ENCODE measurements around the gene TMEM139. TPM values are rescaled to one million over a fixed set of nuclear protein-coding genes. Genes with fewer than 3 reads are reported as not detected.

The TMEM139 gene
- polyA plus RNA-seq, 1 of the 3 experiments (the other 2 are of a cell fraction), result 0.05 TPM

DNA sequence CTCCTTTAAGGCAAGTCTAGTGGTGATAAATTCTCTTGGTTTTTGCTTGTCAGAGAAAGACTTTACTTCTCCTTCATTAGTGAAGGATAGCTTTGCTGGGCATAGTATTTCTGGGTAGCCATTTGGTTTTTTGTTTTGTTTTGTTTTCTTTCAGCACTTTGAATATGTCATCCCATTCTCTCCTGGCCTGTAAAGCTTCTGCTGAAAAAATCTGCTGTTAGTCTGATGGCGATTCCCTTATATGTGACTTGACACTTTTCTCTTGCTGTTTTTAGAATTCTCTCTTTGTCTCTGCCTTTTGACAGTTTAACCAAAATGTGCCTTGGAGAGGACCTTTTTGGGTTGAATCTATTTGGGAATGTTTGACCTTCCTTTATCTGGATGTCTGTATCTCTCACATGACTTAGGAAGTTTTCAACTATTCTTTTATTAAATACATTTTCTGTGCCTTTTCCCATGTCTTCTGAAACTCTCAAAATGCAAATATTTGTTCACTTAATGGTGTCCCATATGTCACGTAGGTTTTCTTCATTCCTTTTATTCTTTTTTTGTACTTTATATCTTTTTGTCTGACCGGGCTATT, 48.3 kb upstream of the TMEM139 start:
- H3K27me3 ChIP-seq (ENCODE audit: insufficient read depth), result no peaks in the 10 kb centered on the region
- H3K27ac ChIP-seq (ENCODE audit: low read depth in 2 of 2, low read length in 1 of 2), result no peak overlapping the region
- H3K9me3 ChIP-seq, result peaks cover 35% of the 10 kb centered on the region
- H3K9me2 ChIP-seq, result no peaks in the 10 kb centered on the region
- no peaks in the 10 kb centered on the region for H3K79me2 ChIP-seq (ENCODE audit: insufficient read depth)
- H3F3A ChIP-seq (replicated peaks; ENCODE audit: insufficient read depth), result peaks cover 6% of the 10 kb centered on the region
- no peaks in the 10 kb centered on the region for H4K20me1 ChIP-seq (ENCODE audit: insufficient read depth)
- no peak overlapping the region for H2AFZ ChIP-seq (ENCODE audit: low read depth)
- TF ChIP-seq FOXM1 (IDR thresholded peaks at IDR 0.05; ENCODE audit: low read depth), result no peak
- no peak for TF ChIP-seq TAF1 (IDR thresholded peaks at IDR 0.05; ENCODE audit: borderline replicate concordance, low read depth, low read length)
- no peak for TF ChIP-seq EZH2phosphoT487 (IDR thresholded peaks at IDR 0.05; ENCODE audit: borderline replicate concordance, low read depth)
- no peak for TF ChIP-seq CHD2 (IDR thresholded peaks at IDR 0.05; ENCODE audit: low read length, partially characterized antibody)
- TF ChIP-seq, protein P1, sequence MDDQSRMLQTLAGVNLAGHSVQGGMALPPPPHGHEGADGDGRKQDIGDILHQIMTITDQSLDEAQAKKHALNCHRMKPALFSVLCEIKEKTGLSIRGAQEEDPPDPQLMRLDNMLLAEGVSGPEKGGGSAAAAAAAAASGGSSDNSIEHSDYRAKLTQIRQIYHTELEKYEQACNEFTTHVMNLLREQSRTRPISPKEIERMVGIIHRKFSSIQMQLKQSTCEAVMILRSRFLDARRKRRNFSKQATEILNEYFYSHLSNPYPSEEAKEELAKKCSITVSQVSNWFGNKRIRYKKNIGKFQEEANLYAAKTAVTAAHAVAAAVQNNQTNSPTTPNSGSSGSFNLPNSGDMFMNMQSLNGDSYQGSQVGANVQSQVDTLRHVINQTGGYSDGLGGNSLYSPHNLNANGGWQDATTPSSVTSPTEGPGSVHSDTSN (IDR thresholded peaks at IDR 0.05), result no peak
- H3K9ac ChIP-seq, result no peak overlapping the region
- no peak for DNase-seq
- POLR2A ChIA-PET, result no interaction called here
- no peak overlapping the region for H3K4me3 ChIP-seq (ENCODE audit: low read depth in 2 of 2, low read length in 1 of 2)
- peaks cover 0 to 4% of the 10 kb centered on the region in 2 experiments; a peak in 2 of 4 replicates for H3K4me1 ChIP-seq (ENCODE audit: control insufficient read depth in 1 of 2, insufficient read depth in 2 of 2, low read depth in 1 of 2, low read length in 1 of 2)
- CTCF ChIA-PET, result interaction anchor here (0.9 to 1.9 kb wide), 4 partner anchors 13 to 180 kb away, joined by 3 to 8 read pairs (median 6); no protein-coding TSS in a partner anchor
- no peak overlapping the region for H3K4me2 ChIP-seq
- WGBS (ENCODE audit: low lambda C conversion rate), result 24% methylated on average over 3 of the region's 3 CpGs
- no peaks in the 10 kb centered on the region for H3K36me3 ChIP-seq (replicated peaks in 1 of 2; ENCODE audit: control insufficient read depth in 1 of 2, insufficient read depth in 2 of 2, low read length in 1 of 2)

DNA sequence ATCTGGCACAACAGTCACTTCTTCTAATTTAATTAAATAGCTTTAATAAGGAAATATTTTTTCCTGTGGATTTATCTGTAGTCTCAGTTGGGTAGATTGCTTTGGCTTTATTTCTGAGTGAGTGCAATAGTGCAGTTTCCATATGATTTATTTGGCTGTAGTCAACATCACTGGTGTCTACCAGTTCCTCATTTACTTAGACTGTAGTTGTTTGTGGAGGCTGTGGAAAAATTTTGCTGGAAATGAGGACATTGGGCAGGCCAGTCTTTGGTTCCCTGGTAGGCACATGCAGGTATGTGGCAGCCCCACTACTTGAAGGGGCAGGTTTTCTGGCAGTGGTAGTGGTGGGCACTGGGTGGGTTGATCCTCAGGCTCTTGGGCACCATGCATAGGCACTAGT, 47.4 kb upstream of the TMEM139 start:
- no peaks in the 10 kb centered on the region for H3K27me3 ChIP-seq (ENCODE audit: insufficient read depth)
- peaks cover 0 to 4% of the 10 kb centered on the region in 2 experiments; a peak in 2 of 4 replicates for H3K4me1 ChIP-seq (ENCODE audit: control insufficient read depth in 1 of 2, insufficient read depth in 2 of 2, low read depth in 1 of 2, low read length in 1 of 2)
- ChIA-PET CTCF (interaction anchor here (0.7 to 1.9 kb wide), 5 partner anchors 12 to 181 kb away, joined by 3 to 8 read pairs (median 4); no protein-coding TSS in a partner anchor), POLR2A (no interaction called here)
- H2AFZ ChIP-seq (ENCODE audit: low read depth), result no peak overlapping the region
- TF ChIP-seq GATA2 (CRISPR knock-in tag; IDR thresholded peaks at IDR 0.05), result no peak
- TF ChIP-seq, protein P2, sequence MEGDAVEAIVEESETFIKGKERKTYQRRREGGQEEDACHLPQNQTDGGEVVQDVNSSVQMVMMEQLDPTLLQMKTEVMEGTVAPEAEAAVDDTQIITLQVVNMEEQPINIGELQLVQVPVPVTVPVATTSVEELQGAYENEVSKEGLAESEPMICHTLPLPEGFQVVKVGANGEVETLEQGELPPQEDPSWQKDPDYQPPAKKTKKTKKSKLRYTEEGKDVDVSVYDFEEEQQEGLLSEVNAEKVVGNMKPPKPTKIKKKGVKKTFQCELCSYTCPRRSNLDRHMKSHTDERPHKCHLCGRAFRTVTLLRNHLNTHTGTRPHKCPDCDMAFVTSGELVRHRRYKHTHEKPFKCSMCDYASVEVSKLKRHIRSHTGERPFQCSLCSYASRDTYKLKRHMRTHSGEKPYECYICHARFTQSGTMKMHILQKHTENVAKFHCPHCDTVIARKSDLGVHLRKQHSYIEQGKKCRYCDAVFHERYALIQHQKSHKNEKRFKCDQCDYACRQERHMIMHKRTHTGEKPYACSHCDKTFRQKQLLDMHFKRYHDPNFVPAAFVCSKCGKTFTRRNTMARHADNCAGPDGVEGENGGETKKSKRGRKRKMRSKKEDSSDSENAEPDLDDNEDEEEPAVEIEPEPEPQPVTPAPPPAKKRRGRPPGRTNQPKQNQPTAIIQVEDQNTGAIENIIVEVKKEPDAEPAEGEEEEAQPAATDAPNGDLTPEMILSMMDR (IDR thresholded peaks at IDR 0.05), result no peak
- no peak for TF ChIP-seq SMC3 (IDR thresholded peaks at IDR 0.05; ENCODE audit: low read depth, low read length)
- no peak for TF ChIP-seq POLR2AphosphoS5 (IDR thresholded peaks at IDR 0.05; ENCODE audit: low read depth, low read length)
- TF ChIP-seq, protein P3, sequence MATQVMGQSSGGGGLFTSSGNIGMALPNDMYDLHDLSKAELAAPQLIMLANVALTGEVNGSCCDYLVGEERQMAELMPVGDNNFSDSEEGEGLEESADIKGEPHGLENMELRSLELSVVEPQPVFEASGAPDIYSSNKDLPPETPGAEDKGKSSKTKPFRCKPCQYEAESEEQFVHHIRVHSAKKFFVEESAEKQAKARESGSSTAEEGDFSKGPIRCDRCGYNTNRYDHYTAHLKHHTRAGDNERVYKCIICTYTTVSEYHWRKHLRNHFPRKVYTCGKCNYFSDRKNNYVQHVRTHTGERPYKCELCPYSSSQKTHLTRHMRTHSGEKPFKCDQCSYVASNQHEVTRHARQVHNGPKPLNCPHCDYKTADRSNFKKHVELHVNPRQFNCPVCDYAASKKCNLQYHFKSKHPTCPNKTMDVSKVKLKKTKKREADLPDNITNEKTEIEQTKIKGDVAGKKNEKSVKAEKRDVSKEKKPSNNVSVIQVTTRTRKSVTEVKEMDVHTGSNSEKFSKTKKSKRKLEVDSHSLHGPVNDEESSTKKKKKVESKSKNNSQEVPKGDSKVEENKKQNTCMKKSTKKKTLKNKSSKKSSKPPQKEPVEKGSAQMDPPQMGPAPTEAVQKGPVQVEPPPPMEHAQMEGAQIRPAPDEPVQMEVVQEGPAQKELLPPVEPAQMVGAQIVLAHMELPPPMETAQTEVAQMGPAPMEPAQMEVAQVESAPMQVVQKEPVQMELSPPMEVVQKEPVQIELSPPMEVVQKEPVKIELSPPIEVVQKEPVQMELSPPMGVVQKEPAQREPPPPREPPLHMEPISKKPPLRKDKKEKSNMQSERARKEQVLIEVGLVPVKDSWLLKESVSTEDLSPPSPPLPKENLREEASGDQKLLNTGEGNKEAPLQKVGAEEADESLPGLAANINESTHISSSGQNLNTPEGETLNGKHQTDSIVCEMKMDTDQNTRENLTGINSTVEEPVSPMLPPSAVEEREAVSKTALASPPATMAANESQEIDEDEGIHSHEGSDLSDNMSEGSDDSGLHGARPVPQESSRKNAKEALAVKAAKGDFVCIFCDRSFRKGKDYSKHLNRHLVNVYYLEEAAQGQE (IDR thresholded peaks at IDR 0.05; ENCODE audit: low read depth, low read length), result no peak
- no peak for TF ChIP-seq EP300 (IDR thresholded peaks at IDR 0.05; ENCODE audit: borderline replicate concordance in 1 of 2, low read depth in 1 of 2, low read length in 1 of 2)
- TF ChIP-seq YY1 (IDR thresholded peaks at IDR 0.05; ENCODE audit: low read depth), result no peak
- TF ChIP-seq NFIC (IDR thresholded peaks at IDR 0.05; ENCODE audit: borderline replicate concordance), result no peak
- no peak for TF ChIP-seq EZH2phosphoT487 (IDR thresholded peaks at IDR 0.05; ENCODE audit: borderline replicate concordance, low read depth)
- TF ChIP-seq MEF2A (IDR thresholded peaks at IDR 0.05; ENCODE audit: borderline replicate concordance, low read depth), result no peak
- no peak overlapping the region for H3K9ac ChIP-seq
- no peak overlapping the region for H3K4me3 ChIP-seq (ENCODE audit: low read depth in 2 of 2, low read length in 1 of 2)
- peaks cover 6% of the 10 kb centered on the region for H3F3A ChIP-seq (replicated peaks; ENCODE audit: insufficient read depth)
- H3K9me2 ChIP-seq, result no peaks in the 10 kb centered on the region
- no peaks in the 10 kb centered on the region for H3K79me2 ChIP-seq (ENCODE audit: insufficient read depth)
- H3K27ac ChIP-seq (ENCODE audit: low read depth in 2 of 2, low read length in 1 of 2), result no peak overlapping the region
- DNase-seq, result no peak
- H3K36me3 ChIP-seq (replicated peaks in 1 of 2; ENCODE audit: control insufficient read depth in 1 of 2, insufficient read depth in 2 of 2, low read length in 1 of 2), result no peaks in the 10 kb centered on the region
- H4K20me1 ChIP-seq (ENCODE audit: insufficient read depth), result no peaks in the 10 kb centered on the region
- H3K9me3 ChIP-seq, result peaks cover 35% of the 10 kb centered on the region
- no peak overlapping the region for H3K4me2 ChIP-seq
